Neural cell (in vitro differentiated cells): ENCODE measurements around the gene CDC42BPB. TPM values are rescaled to one million over a fixed set of nuclear protein-coding genes. Genes with fewer than 3 reads are reported as not detected.

Experiments
- H2AFZ ChIP-seq: fragments of 200-600, 300-800 bp; sonication (generic), shearing (Covaris generic); 2 replicates; pipeline ENCODE4 v1.6.0; 2014; ENCODE audit warnings: low read depth, mild to moderate bottlenecking, antibody characterized with exemption, low read length, moderate library complexity
- H3F3A ChIP-seq: fragments of 200-600 bp; shearing (Covaris generic); 2 replicates; pipeline ENCODE4 v1.6.1; 2016; ENCODE audit warnings: mild to moderate bottlenecking, moderate library complexity, mixed read lengths, antibody characterized with exemption, low read length; ENCODE audit not compliant: insufficient read depth, poor library complexity, severe bottlenecking
- H3K27ac ChIP-seq: fragments of 200-600, 300-800 bp; sonication (generic), shearing (Covaris generic); 2 replicates; pipeline ENCODE4 v1.5.1; 2014; ENCODE audit warnings: mild to moderate bottlenecking, low read length, moderate library complexity
- H3K27me3 ChIP-seq: fragments of 300-800, 200-600 bp; sonication (generic), shearing (Covaris generic); 2 replicates; pipeline ENCODE4 v1.6.0; 2014; ENCODE audit warnings: mild to moderate bottlenecking, low read depth, low read length, moderate library complexity; ENCODE audit not compliant: insufficient read depth
- H3K36me3 ChIP-seq: fragments of 300-800, 200-600 bp; sonication (generic), shearing (Covaris generic); 2 replicates; pipeline ENCODE4 v1.5.1; 2014; ENCODE audit warnings: mild to moderate bottlenecking, antibody characterized with exemption, low read length, moderate library complexity; ENCODE audit not compliant: insufficient read depth
- H3K4me2 ChIP-seq: fragments of 300-800, 200-600 bp; sonication (generic), shearing (Covaris generic); 2 replicates; pipeline ENCODE4 v1.6.0; 2014; ENCODE audit warnings: mild to moderate bottlenecking, low read length
- H3K4me3 ChIP-seq: fragments of 300-800, 200-600 bp; sonication (generic), shearing (Covaris generic); 2 replicates; pipeline ENCODE4 v1.5.1; 2014; ENCODE audit warnings: mild to moderate bottlenecking, low read length, moderate library complexity
- H3K79me2 ChIP-seq: fragments of 200-600 bp; shearing (Covaris generic); replicated peaks from 2 replicates; pipeline ENCODE4 v1.6.0; 2014; ENCODE audit warnings: mild to moderate bottlenecking, low read length, moderate library complexity; ENCODE audit not compliant: insufficient read depth
- H3K9ac ChIP-seq: fragments of 300-800, 200-600 bp; sonication (generic), shearing (Covaris generic); 2 replicates; pipeline ENCODE4 v1.6.1; 2016; ENCODE audit warnings: mild to moderate bottlenecking, low read length, mixed read lengths
- H3K9me2 ChIP-seq: fragments of 200-600 bp; shearing (Covaris generic); 2 replicates; pipeline ENCODE4 v1.6.1; 2016; ENCODE audit warnings: mild to moderate bottlenecking, low read length, mixed read lengths; ENCODE audit not compliant: insufficient read depth
- H3K9me3 ChIP-seq: fragments of 200-600, 300-800 bp; sonication (generic), shearing (Covaris generic); 2 replicates; pipeline ENCODE4 v1.6.1; 2016; ENCODE audit warnings: mild to moderate bottlenecking, mixed run types, low read length, moderate library complexity, mixed read lengths
- H4K20me1 ChIP-seq: fragments of 200-600 bp; shearing (Covaris generic); 2 replicates; pipeline ENCODE4 v1.6.1; 2016; ENCODE audit warnings: mild to moderate bottlenecking, mixed run types; ENCODE audit not compliant: insufficient read depth
- EP300 ChIP-seq: fragments of 450-650 bp; conservative IDR thresholded peaks from 2 replicates; pipeline ENCODE4 v1.6.1; 2014; ENCODE audit warnings: antibody characterized with exemption, mild to moderate bottlenecking, moderate library complexity; ENCODE audit not compliant: poor library complexity, severe bottlenecking
- EZH2 ChIP-seq: fragments of 200-600, 300-800 bp; shearing (Covaris generic), sonication (generic); IDR thresholded peaks from 2 replicates; pipeline ENCODE4 v1.6.1; 2014; ENCODE audit warnings: antibody characterized with exemption, low read length, borderline replicate concordance, mild to moderate bottlenecking; ENCODE audit not compliant: insufficient read depth, poor library complexity, severe bottlenecking
- MXI1 ChIP-seq: fragments of 450-650 bp; conservative IDR thresholded peaks from 2 replicates; pipeline ENCODE4 v1.6.1; 2014; ENCODE audit warnings: antibody characterized with exemption, mild to moderate bottlenecking; ENCODE audit not compliant: poor library complexity, severe bottlenecking
- POLR2AphosphoS5 ChIP-seq: IDR thresholded peaks from 2 replicates; pipeline ENCODE4 v1.6.1; 2012
- RAD21 ChIP-seq: fragments of 450-650 bp; conservative IDR thresholded peaks from 2 replicates; pipeline ENCODE4 v1.6.1; 2014; ENCODE audit warnings: antibody characterized with exemption, mild to moderate bottlenecking, moderate library complexity
- REST ChIP-seq: IDR thresholded peaks from 2 replicates; pipeline ENCODE4 v1.6.1; 2012; ENCODE audit warnings: borderline replicate concordance
- SMC3 ChIP-seq: fragments of 450-650 bp; conservative IDR thresholded peaks from 2 replicates; pipeline ENCODE4 v1.6.1; 2014; ENCODE audit warnings: antibody characterized with exemption, mild to moderate bottlenecking, moderate library complexity; ENCODE audit not compliant: poor library complexity
- TAF1 ChIP-seq: IDR thresholded peaks from 2 replicates; pipeline ENCODE4 v1.6.1; 2012; ENCODE audit warnings: low read depth
- polyA plus RNA-seq: library from polyadenylated mRNA; depleted of rRNA; stranded (reverse); fragments of >200 nt; gene quantifications from 2 replicates; pipeline ENCODE4 v1.2.3, GENCODE V29; 2014
- TF ChIP-seq, protein P1 (sequence below): fragments of 450-650 bp; IDR thresholded peaks from 2 replicates; pipeline ENCODE4 v1.5.1; 2014; ENCODE audit warnings: antibody characterized with exemption, mild to moderate bottlenecking, moderate library complexity; ENCODE audit not compliant: poor library complexity, severe bottlenecking

The CDC42BPB gene
- polyA plus RNA-seq, 1 donor from 2014 or later: 43.8 TPM

- H3F3A ChIP-seq: no peaks in the 10 kb centered on the region
- peaks cover 61% of the 10 kb centered on the region for H3K27me3 ChIP-seq
- no peak within 1 kb of the TSS for H3K4me2 ChIP-seq
- H3K79me2 ChIP-seq: no peaks in the 10 kb centered on the region
- no peaks in the 10 kb centered on the region for H3K36me3 ChIP-seq
- no peak within 1 kb of the TSS for H2AFZ ChIP-seq
- H3K9me2 ChIP-seq: no peaks in the 10 kb centered on the region
- H3K9me3 ChIP-seq: peaks cover 4% of the 10 kb centered on the region
- H4K20me1 ChIP-seq: no peaks in the 10 kb centered on the region
- no peak within 1 kb of the TSS for H3K9ac ChIP-seq
- H3K4me3 ChIP-seq: no peak within 1 kb of the TSS
- TF ChIP-seq MXI1 (no peak), REST (no peak), RAD21 (no peak), POLR2AphosphoS5 (no peak), EP300 (no peak), EZH2 (no peak), TAF1 (no peak), SMC3 (no peak)
- TF ChIP-seq, protein P1, sequence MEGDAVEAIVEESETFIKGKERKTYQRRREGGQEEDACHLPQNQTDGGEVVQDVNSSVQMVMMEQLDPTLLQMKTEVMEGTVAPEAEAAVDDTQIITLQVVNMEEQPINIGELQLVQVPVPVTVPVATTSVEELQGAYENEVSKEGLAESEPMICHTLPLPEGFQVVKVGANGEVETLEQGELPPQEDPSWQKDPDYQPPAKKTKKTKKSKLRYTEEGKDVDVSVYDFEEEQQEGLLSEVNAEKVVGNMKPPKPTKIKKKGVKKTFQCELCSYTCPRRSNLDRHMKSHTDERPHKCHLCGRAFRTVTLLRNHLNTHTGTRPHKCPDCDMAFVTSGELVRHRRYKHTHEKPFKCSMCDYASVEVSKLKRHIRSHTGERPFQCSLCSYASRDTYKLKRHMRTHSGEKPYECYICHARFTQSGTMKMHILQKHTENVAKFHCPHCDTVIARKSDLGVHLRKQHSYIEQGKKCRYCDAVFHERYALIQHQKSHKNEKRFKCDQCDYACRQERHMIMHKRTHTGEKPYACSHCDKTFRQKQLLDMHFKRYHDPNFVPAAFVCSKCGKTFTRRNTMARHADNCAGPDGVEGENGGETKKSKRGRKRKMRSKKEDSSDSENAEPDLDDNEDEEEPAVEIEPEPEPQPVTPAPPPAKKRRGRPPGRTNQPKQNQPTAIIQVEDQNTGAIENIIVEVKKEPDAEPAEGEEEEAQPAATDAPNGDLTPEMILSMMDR: no peak
- no peak within 1 kb of the TSS for H3K27ac ChIP-seq
These were observed 134.7 kb downstream of the CDC42BPB start, which contains the start of gene AMN for GRCh38 chr14:102922490-102923200. AMN (plus strand) TSS chr14:102922663; CDS start chr14:102922689, 26 bp downstream.

- H3K27me3 ChIP-seq: peaks cover 49% of the 10 kb centered on the region
- no peak for TF ChIP-seq EP300
- no peak for TF ChIP-seq POLR2AphosphoS5
- TF ChIP-seq REST: no peak
- no peak for TF ChIP-seq TAF1
- no peak for TF ChIP-seq EZH2
- TF ChIP-seq MXI1: no peak
- no peak for TF ChIP-seq SMC3
- TF ChIP-seq, protein P1: no peak
- TF ChIP-seq RAD21: no peak
These were observed 136.4 kb downstream of the CDC42BPB start for GRCh38 chr14:102920998-102921304.

More at GRCh38 chr14:102920998-102921304, 136.4 kb downstream of the CDC42BPB start:
- Histone ChIP-seq H3K4me3 (no peak overlapping the region), H3K36me3 (no peaks in the 10 kb centered on the region), H3K9me3 (peaks cover 4% of the 10 kb centered on the region), H3F3A (no peaks in the 10 kb centered on the region), H4K20me1 (no peaks in the 10 kb centered on the region), H2AFZ (no peak overlapping the region), H3K79me2 (no peaks in the 10 kb centered on the region), H3K27ac (no peak overlapping the region), H3K9me2 (no peaks in the 10 kb centered on the region), H3K4me2 (no peak overlapping the region), H3K9ac (no peak overlapping the region)
